Liver (tissue), 9 donors: ENCODE data around the gene CPLX3. TPM values are rescaled to one million over a fixed set of nuclear protein-coding genes. Genes with fewer than 3 reads are reported as not detected.

Source experiments
- DNase-seq: peaks from one replicate; pipeline ENCODE4 v3.0.0-alpha.2; 2017; ENCODE audit warnings: low spot score
- H3K27ac ChIP-seq, 2 donors: one replicate each; pipeline ENCODE4 v1.7.0; 2013; ENCODE audit warnings: inconsistent platforms in 2 of 2, low read length in 2 of 2, control low read depth in 1 of 2, low read depth in 1 of 2, mild to moderate bottlenecking in 1 of 2
- H3K27me3 ChIP-seq, 4 donors: one replicate each; pipeline versions ENCODE4 v1.6.1 to v1.7.0; 2013; ENCODE audit warnings: low read length in 3 of 4, inconsistent platforms in 1 of 4, mild to moderate bottlenecking in 1 of 4, moderate library complexity in 1 of 4; ENCODE audit not compliant: control insufficient read depth in 4 of 4, insufficient read depth in 4 of 4
- H3K36me3 ChIP-seq, 4 donors: one replicate each; pipeline versions ENCODE4 v1.6.1 to v1.7.0; 2013; ENCODE audit warnings: low read length in 3 of 4, mild to moderate bottlenecking in 3 of 4, low read depth in 1 of 4, moderate library complexity in 1 of 4; ENCODE audit not compliant: control insufficient read depth in 4 of 4, insufficient read depth in 3 of 4
- H3K4me1 ChIP-seq, 4 donors: one replicate each; pipeline versions ENCODE4 v1.6.1 to v1.7.0; 2013; ENCODE audit warnings: low read length in 3 of 4, mild to moderate bottlenecking in 3 of 4, moderate library complexity in 1 of 4; ENCODE audit not compliant: control insufficient read depth in 4 of 4, insufficient read depth in 4 of 4
- H3K4me3 ChIP-seq, 3 donors: one replicate each; pipeline versions ENCODE4 v1.6.1 to v1.7.0; 2013; ENCODE audit warnings: low read length in 3 of 3, control low read depth in 1 of 3, low read depth in 1 of 3, mild to moderate bottlenecking in 1 of 3
- H3K9ac ChIP-seq, 2 donors: one replicate each; pipeline ENCODE4 v1.7.0; 2013; ENCODE audit warnings: low read length in 2 of 2, mild to moderate bottlenecking in 2 of 2, moderate library complexity in 2 of 2, control low read depth in 1 of 2, low read depth in 1 of 2
- H3K9me3 ChIP-seq, 4 donors: one replicate each; pipeline versions ENCODE4 v1.6.1 to v1.7.0; 2013; ENCODE audit warnings: low read length in 3 of 4; ENCODE audit not compliant: control insufficient read depth in 4 of 4
- EGR1 ChIP-seq, 2 donors: IDR thresholded peaks; 2 replicates each; pipeline ENCODE4 v1.6.1; 2016 to 2018; ENCODE audit warnings: antibody characterized with exemption in 2 of 2, low read depth in 2 of 2
- FOXA1 ChIP-seq: IDR thresholded peaks from 2 replicates; pipeline ENCODE4 v1.6.1; 2016; ENCODE audit warnings: antibody characterized with exemption
- FOXA2 ChIP-seq: IDR thresholded peaks from 2 replicates; pipeline ENCODE4 v1.6.1; 2016; ENCODE audit warnings: antibody characterized with exemption
- GABPA ChIP-seq, 2 donors: IDR thresholded peaks in 1 of 2; conservative IDR thresholded peaks in 1 of 2; 2 replicates each; pipeline ENCODE4 v1.6.1; 2016; ENCODE audit warnings: antibody characterized with exemption in 2 of 2, mild to moderate bottlenecking in 1 of 2, moderate library complexity in 1 of 2
- HNF4A ChIP-seq, 2 donors: conservative IDR thresholded peaks; 2 replicates each; pipeline ENCODE4 v1.6.1; 2016; ENCODE audit warnings: antibody characterized with exemption in 2 of 2, mild to moderate bottlenecking in 2 of 2
- JUND ChIP-seq, 2 donors: IDR thresholded peaks; 2 replicates each; pipeline ENCODE4 v1.6.1; 2016; ENCODE audit warnings: antibody characterized with exemption in 2 of 2
- NR2F2 ChIP-seq: IDR thresholded peaks from 2 replicates; pipeline ENCODE4 v1.6.1; 2016; ENCODE audit warnings: antibody characterized with exemption
- RAD21 ChIP-seq, 2 donors: IDR thresholded peaks; 2 replicates each; pipeline ENCODE4 v1.6.1; 2016; ENCODE audit warnings: antibody characterized with exemption in 2 of 2, mild to moderate bottlenecking in 2 of 2
- RXRA ChIP-seq, 2 donors: IDR thresholded peaks; 2 replicates each; pipeline ENCODE4 v1.6.1; 2017 to 2018; ENCODE audit warnings: antibody characterized with exemption in 2 of 2, mild to moderate bottlenecking in 1 of 2
- SP1 ChIP-seq: IDR thresholded peaks from 2 replicates; pipeline ENCODE4 v1.6.1; 2018; ENCODE audit warnings: antibody characterized with exemption, mild to moderate bottlenecking
- TAF1 ChIP-seq: conservative IDR thresholded peaks from 2 replicates; pipeline ENCODE4 v1.6.1; 2016; ENCODE audit warnings: antibody characterized with exemption, mild to moderate bottlenecking
- YY1 ChIP-seq: IDR thresholded peaks from 2 replicates; pipeline ENCODE4 v1.6.1; 2016; ENCODE audit warnings: antibody characterized with exemption, mild to moderate bottlenecking
- WGBS: extraction: QIAGEN DNeasy Blood & Tissue Kit; methylation state at CpG from one replicate; pipeline ENCODE4 v1.1.7; 2013; 5-methylcytosine and 5-hydroxymethylcytosine counted together
- polyA plus RNA-seq, 2 donors: library from polyadenylated mRNA; stranded (reverse) in 1 of 2; unstranded in 1 of 2; fragments of 200-250 nt in 1 of 2; fragments of >200 nt in 1 of 2; fragmentation: Nextera tagmentation in 1 of 2; extraction: Ambion mirVana in 1 of 2; gene quantifications; one replicate each; pipeline versions ENCODE4 v1.2.1 to v1.2.3, GENCODE V29; 2013 to 2015
- total RNA-seq, 2 donors: library from RNA; depleted of rRNA; stranded (reverse); fragments of >200 nt; gene quantifications; one replicate each; pipeline ENCODE4 v1.2.3, GENCODE V29; 2014
- TF ChIP-seq, protein P1 (sequence below): IDR thresholded peaks from 2 replicates; pipeline ENCODE4 v1.6.1; 2016; ENCODE audit warnings: antibody characterized with exemption, mild to moderate bottlenecking
- TF ChIP-seq, protein P2 (sequence below): IDR thresholded peaks from 2 replicates; pipeline ENCODE4 v1.6.1; 2016; ENCODE audit warnings: antibody characterized with exemption
- TF ChIP-seq, protein P3 (sequence below): fragments of 150-350 bp; IDR thresholded peaks from 2 replicates; pipeline ENCODE4 v1.5.1; 2017; ENCODE audit warnings: improper control_type of control experiment, low read depth, low read length; ENCODE audit not compliant: missing input control
- TF ChIP-seq, protein P4 (sequence below): IDR thresholded peaks from 2 replicates; pipeline ENCODE4 v1.6.1; 2016; ENCODE audit warnings: antibody characterized with exemption
- donor health status: healthy.
- donor health status: healthy.
- donor health status: healthy.
- donor health status: healthy.
- donor health status: healthy.

Gene CPLX3
- total and polyA plus RNA-seq, 4 donors: not detected

DNA sequence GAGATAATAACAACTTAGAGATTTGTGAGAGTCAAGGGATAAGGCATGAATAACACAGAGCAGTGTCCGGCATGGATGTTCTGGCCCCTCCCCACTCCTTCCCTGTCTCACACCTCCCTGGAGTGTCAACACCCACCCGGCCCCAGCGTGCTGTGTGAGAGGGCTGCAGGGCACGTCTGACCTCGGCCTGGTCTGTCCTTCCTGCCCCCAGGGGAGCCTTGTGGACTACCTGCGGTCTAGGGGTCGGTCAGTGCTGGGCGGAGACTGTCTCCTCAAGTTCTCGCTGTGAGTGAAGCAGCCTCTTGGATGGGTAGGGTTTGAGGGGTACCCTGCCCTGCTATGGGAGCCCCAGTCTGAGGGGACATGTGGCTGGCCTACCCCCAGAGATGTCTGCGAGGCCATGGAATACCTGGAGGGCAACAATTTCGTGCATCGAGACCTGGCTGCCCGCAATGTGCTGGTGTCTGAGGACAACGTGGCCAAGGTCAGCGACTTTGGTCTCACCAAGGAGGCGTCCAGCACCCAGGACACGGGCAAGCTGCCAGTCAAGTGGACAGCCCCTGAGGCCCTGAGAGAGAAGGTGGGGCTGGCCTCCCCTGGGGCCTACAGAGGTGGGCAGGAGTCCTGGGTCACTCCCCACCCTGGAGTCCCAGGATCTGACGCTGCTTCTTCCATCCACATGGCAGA is 25.0 kb upstream of the CPLX3 start:
- Histone ChIP-seq H3K4me3 (no peak overlapping the region), H3K4me1 (peaks cover 19 to 43% (median 38%) of the 10 kb centered on the region in 4 donors), H3K27me3 (no peaks in the 10 kb centered on the region), H3K36me3 (peaks cover 8 to 39% (median 27%) of the 10 kb centered on the region in 4 donors), H3K9me3 (no peaks in the 10 kb centered on the region), H3K27ac (no peak overlapping the region), H3K9ac (no peak overlapping the region)
- TF ChIP-seq JUND (IDR thresholded peaks at IDR 0.05) (no peak), GABPA (IDR thresholded peaks at IDR 0.05 in 1 of 2, conservative IDR thresholded peaks at IDR 0.05 in 1 of 2) (no peak), RXRA (IDR thresholded peaks at IDR 0.05) (no peak), TAF1 (no peak), HNF4A (conservative IDR thresholded peaks at IDR 0.05) (no peak), RAD21 (IDR thresholded peaks at IDR 0.05) (no peak), SP1 (no peak), FOXA2 (no peak), EGR1 (IDR thresholded peaks at IDR 0.05; ENCODE audit: low read depth in 2 of 2) (no peak), NR2F2 (no peak), YY1 (no peak), FOXA1 (no peak)
- TF ChIP-seq, protein P1, sequence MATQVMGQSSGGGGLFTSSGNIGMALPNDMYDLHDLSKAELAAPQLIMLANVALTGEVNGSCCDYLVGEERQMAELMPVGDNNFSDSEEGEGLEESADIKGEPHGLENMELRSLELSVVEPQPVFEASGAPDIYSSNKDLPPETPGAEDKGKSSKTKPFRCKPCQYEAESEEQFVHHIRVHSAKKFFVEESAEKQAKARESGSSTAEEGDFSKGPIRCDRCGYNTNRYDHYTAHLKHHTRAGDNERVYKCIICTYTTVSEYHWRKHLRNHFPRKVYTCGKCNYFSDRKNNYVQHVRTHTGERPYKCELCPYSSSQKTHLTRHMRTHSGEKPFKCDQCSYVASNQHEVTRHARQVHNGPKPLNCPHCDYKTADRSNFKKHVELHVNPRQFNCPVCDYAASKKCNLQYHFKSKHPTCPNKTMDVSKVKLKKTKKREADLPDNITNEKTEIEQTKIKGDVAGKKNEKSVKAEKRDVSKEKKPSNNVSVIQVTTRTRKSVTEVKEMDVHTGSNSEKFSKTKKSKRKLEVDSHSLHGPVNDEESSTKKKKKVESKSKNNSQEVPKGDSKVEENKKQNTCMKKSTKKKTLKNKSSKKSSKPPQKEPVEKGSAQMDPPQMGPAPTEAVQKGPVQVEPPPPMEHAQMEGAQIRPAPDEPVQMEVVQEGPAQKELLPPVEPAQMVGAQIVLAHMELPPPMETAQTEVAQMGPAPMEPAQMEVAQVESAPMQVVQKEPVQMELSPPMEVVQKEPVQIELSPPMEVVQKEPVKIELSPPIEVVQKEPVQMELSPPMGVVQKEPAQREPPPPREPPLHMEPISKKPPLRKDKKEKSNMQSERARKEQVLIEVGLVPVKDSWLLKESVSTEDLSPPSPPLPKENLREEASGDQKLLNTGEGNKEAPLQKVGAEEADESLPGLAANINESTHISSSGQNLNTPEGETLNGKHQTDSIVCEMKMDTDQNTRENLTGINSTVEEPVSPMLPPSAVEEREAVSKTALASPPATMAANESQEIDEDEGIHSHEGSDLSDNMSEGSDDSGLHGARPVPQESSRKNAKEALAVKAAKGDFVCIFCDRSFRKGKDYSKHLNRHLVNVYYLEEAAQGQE: no peak
- TF ChIP-seq, protein P2, sequence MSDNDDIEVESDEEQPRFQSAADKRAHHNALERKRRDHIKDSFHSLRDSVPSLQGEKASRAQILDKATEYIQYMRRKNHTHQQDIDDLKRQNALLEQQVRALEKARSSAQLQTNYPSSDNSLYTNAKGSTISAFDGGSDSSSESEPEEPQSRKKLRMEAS: no peak
- TF ChIP-seq, protein P3, sequence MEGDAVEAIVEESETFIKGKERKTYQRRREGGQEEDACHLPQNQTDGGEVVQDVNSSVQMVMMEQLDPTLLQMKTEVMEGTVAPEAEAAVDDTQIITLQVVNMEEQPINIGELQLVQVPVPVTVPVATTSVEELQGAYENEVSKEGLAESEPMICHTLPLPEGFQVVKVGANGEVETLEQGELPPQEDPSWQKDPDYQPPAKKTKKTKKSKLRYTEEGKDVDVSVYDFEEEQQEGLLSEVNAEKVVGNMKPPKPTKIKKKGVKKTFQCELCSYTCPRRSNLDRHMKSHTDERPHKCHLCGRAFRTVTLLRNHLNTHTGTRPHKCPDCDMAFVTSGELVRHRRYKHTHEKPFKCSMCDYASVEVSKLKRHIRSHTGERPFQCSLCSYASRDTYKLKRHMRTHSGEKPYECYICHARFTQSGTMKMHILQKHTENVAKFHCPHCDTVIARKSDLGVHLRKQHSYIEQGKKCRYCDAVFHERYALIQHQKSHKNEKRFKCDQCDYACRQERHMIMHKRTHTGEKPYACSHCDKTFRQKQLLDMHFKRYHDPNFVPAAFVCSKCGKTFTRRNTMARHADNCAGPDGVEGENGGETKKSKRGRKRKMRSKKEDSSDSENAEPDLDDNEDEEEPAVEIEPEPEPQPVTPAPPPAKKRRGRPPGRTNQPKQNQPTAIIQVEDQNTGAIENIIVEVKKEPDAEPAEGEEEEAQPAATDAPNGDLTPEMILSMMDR: no peak
- TF ChIP-seq, protein P4, sequence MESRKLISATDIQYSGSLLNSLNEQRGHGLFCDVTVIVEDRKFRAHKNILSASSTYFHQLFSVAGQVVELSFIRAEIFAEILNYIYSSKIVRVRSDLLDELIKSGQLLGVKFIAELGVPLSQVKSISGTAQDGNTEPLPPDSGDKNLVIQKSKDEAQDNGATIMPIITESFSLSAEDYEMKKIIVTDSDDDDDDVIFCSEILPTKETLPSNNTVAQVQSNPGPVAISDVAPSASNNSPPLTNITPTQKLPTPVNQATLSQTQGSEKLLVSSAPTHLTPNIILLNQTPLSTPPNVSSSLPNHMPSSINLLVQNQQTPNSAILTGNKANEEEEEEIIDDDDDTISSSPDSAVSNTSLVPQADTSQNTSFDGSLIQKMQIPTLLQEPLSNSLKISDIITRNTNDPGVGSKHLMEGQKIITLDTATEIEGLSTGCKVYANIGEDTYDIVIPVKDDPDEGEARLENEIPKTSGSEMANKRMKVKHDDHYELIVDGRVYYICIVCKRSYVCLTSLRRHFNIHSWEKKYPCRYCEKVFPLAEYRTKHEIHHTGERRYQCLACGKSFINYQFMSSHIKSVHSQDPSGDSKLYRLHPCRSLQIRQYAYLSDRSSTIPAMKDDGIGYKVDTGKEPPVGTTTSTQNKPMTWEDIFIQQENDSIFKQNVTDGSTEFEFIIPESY: no peak
- WGBS: 88% methylated on average over 18 of the region's 18 CpGs
- DNase-seq: no peak

DNA sequence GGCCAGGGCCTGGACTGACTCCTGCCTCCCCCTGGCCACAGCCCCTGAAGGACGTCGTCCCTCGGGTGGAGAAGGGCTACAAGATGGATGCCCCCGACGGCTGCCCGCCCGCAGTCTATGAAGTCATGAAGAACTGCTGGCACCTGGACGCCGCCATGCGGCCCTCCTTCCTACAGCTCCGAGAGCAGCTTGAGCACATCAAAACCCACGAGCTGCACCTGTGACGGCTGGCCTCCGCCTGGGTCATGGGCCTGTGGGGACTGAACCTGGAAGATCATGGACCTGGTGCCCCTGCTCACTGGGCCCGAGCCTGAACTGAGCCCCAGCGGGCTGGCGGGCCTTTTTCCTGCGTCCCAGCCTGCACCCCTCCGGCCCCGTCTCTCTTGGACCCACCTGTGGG is 24.1 kb upstream of the CPLX3 start:
- TF ChIP-seq GABPA (IDR thresholded peaks at IDR 0.05 in 1 of 2, conservative IDR thresholded peaks at IDR 0.05 in 1 of 2) (no peak), TAF1 (no peak)
- H3K27me3 ChIP-seq: no peaks in the 10 kb centered on the region
- WGBS: 95% methylated on average over 20 of the region's 20 CpGs
- no peak overlapping the region for H3K27ac ChIP-seq
- H3K4me3 ChIP-seq: no peak overlapping the region
- DNase-seq: no peak
- H3K9me3 ChIP-seq: no peaks in the 10 kb centered on the region
- peaks cover 17 to 35% (median 31%) of the 10 kb centered on the region in 4 donors for H3K4me1 ChIP-seq
- peaks cover 8 to 39% (median 27%) of the 10 kb centered on the region in 4 donors for H3K36me3 ChIP-seq
- H3K9ac ChIP-seq: no peak overlapping the region
